HG03103 (cell line): ENCODE results near the gene CD84.
"Not testable (repeated sequence)": the region's sequence is repeated elsewhere in the genome, so short reads cannot be mapped to it uniquely, and the experiment has no call there.

Experiments
- ATAC-seq: cut with Tn5 transposase; IDR thresholded peaks from one replicate; pipeline ENCODE4 v1.9.1; 2021; ENCODE audit warnings: low read depth; ENCODE audit not compliant: unreplicated experiment

CD84 gene

GRCh38 chr1:160546942-160547341, 32.4 kb downstream of the CD84 start:
- ATAC-seq: no peak

- no peak for ATAC-seq
These were observed 34.6 kb downstream of the CD84 start for GRCh38 chr1:160544647-160545046.

GRCh38 chr1:160542303-160542945, 36.9 kb downstream of the CD84 start:
- no peak for ATAC-seq

DNA sequence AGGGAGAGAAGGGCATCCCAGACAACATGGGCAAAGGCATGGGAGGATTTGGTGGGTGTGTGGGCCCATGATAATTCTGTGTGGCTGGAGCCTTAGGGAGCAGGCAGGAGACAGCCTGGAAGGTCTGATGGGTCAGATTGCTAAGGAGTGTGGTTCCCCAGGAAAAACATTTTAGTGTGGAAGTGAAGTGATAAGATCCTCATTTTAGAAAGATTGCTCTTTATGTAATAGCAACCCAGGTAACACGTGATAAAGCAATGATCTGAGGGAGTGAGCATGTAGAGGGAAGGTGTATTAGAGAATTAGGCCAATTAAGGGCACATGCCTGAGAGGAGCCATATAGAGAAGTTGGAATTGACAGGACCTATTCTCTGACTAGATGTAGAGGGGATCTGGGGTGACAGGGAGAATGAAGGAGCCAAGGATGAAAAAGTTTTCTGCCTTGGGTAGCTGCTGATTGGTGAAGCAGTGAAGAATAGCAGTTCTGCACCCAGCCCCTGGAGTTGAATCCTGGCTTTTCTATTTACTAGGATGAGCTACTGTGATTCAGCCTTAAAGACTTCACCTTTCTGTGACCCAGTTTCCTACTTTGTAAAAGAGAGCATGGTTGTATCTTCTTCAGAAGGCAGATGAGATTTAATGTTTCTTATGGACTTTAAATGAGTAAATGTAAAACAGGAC, 37.5 kb downstream of the CD84 start:
- ATAC-seq: no peak

DNA sequence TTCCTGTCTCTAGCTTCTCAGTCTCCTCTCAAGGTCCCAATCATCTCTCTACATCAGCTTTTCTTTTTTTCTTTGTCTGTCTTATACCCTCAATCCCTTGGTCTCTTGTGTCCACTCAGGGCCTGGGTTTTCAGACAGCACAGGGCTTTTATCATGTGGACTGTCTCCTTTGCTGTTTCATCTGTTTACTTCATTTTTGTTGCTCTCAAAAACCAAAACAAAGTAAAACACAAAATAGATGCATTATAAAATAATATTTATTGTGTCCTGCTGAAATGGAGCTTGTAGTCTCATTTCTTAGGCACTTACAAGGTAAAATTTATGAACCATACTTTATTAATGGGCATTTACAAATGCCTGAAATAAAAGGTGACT, 38.5 kb downstream of the CD84 start:
- no peak for ATAC-seq

- ATAC-seq: peak; percentile 97
These were observed 39.1 kb downstream of the CD84 start for GRCh38 chr1:160539990-160540858.

GRCh38 chr1:160539684-160539989, 39.7 kb downstream of the CD84 start:
- no peak for ATAC-seq

DNA sequence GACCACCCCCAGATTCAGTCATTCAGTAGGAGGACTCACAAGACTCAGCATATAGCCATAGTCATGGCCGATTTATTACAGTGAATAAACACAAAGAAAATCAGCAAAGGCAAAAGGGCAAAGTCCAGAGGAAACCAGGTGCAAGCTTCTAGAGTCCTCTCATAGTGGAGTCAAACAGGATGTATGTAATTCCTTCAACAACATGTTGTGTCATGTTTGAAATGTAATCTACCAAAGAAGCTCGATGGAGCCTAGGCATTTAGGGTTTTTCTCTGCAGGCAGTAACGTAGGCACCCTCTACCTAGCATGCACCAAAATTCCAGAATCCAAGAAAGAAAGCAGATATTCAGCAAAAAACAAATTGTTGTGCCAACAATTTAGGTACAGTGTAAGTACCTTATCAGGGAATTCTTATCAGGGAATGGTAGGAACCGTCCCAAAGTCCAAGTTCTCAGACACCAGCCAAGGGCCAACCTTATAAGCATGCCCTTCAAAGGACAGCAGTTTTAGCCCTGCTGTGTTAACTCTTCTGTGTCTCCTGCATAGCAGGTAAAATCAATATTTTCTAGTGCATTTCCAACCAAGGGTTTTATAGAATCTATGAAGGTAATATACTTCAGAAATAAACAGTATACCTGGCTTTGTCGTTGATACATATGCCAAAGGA, 40.2 kb downstream of the CD84 start:
- no peak for ATAC-seq

- no peak for ATAC-seq
These were observed 41.3 kb downstream of the CD84 start for GRCh38 chr1:160537714-160538665.

DNA sequence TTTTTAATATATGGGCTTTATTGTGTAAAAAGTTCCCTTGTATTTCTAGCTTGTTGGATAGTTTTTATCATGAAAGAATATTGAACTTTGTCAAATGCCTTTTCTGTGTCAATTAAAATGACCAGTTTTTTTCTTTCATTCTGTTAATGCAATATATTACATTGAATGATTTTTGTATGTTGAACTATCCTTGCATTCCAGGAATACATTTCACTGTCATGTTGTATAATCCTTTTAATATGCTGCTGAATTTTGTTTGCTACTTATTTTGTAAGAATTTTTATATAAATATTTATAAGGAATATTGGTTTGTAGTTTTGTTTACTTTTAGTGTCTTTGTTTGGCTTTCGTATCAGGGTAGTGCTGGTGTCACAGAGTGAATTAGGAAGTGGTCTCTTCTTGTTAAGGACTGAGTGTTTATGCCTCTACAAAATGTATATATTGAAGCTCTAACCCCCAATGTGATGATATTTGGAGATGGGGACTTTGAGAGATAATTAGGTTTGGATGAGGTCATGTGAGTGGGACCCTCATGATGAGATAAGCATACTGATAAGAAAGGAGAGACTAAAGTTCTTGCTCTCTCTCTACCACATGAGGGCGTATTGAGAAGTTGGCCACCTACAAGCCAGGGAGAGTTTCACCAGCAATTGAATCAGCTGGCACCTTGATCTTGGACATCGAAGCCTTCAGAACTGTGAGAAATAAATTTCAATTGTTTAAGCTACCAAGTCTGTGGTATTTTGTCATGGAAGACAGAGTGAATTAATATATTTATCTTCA, 44.3 kb downstream of the CD84 start:
- no peak for ATAC-seq

DNA sequence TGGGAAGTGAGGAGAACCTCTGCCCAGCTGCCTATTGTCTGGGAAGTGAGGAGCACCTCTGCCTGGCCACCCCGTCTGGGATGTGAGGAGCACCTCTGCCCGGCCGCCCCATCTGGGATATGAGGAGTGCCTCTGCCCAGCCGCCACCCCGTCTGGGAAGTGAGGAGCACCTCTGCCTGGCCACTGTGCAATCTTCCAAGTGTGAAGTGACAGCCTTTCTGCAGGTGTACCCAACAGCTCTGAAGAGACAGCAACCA, 46.8 kb downstream of the CD84 start:
- not testable (repeated sequence) for ATAC-seq

GRCh38 chr1:160531809-160532556, 47.3 kb downstream of the CD84 start:
- ATAC-seq: not testable (repeated sequence)

DNA sequence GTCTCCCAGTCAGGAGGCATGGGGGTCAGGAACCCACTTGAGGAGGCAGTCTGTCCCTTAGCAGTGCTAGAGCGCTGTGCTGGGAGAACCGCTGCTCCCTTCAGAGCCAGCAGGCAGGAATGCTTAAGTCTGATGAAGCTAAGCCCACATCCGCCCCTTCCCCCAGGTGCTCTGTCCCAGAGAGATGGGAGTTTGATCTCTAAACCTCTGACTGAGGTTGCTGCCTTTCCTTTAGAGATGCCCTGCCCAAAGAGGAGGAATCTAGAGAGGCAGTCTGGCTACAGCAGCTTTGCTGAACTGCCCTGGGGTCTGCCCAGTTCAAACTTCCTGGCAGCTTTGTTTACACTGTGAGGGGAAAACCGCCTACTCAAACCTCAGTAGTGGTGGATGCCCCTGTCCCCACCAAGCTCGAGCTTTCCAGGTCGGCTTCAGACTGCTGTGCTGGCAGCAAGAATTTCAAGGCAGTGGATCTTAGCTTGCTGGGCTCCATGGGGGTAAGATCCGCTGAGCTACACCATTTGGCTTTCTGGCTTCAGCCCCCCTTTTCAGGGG, 49.8 kb downstream of the CD84 start:
- not testable (repeated sequence) for ATAC-seq

DNA sequence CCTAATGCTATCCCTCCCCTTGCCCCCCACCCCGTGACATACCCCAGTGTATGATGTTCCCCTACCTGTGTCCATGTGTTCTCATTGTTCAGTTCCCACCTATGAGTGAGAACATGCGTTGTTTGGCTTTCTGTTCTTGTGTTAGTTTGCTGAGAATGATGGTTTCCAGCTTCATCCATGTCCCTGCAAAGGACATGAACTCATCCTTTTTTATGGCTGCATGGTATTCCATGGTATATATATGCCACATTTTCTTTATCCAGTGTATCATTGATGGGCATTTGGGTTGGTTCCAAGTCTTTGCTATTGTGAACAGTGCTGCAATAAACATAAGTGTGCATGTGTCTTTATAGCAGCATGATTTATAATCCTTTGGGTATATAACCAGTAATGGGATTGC, 55.5 kb downstream of the CD84 start:
- not testable (repeated sequence) for ATAC-seq

DNA sequence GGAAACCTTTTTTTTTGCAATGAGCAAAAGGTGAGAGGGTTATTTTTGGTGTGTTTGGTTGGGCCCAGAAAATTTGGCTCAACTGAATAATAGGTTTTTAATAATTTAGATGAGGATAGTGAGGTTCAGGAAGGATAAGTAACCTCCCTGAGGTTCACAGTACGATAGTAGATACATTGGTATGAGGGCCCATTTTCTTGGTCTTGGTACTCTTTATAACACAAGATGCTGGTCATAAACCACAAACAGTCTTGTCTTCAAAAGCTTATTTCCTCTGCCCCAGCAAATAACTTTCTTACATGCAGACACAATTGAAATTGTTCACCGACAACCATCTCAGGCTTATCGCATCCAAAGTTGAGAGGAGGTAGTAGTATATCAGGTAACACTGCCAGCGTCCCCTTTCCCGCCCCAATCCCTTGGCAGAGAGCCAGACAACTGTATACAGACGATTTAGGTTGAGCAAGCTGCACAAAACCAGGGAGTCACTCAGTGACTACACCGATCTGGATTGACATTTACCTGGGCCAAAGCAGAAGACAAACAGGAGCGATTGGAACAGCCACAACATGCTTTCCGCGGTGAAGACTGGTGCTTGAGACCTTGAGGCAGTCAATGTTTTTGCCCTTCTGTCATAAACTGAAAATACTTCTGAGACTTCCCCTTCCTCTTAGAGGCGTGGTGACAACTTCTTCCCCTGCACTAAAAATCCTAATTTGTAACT, 56.5 kb downstream of the CD84 start, which contains the start of gene SLAMF6:
SLAMF6 (minus strand) TSS at position 634 of the 724 bp plus-strand sequence; CDS start at position 571, 63 bp downstream.
- ATAC-seq: no peak

DNA sequence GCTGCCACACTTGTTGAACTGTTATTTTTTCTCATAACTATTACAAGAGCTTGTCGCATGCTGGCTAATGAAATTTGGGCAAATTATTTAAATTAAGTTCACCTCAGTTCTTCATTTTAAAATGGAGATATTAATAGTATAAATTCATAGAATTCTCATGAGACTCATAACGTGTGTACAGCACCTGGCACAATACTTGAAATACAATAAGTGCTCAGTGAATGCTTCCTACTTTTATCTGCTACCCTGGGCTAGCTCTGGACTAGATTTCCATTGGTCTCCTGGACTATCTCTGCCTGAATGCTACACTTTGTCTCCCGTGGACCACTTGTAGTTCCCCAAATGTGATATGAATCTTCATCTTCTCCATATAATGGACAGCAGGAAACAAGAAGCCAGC, 57.2 kb downstream of the CD84 start:
- ATAC-seq: no peak

- ATAC-seq: no peak
These were observed 57.7 kb downstream of the CD84 start for GRCh38 chr1:160521554-160521953.

DNA sequence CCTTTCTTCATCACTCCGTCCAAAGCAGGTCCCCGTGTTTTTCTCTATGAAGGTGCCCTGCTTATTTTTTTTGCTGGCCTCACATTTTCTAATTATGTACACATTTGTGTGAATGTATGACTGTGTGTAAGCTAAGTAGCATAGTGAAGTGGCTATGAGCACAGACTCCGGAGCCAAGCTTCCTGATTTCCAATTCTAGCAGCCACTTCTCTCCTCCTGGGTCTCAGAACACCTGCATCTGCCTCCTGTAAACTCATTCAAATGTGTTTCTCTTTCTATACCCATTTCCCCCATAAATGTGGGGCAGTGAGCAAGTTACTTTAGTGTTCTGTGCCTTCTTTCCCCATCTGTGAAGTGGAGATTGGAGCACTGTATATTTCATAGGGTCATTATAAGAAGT, 58.3 kb downstream of the CD84 start:
- no peak for ATAC-seq
